GM08714 (cell line): ENCODE data around the gene SLC25A39.
"Not testable (repeated sequence)": the region's sequence is repeated elsewhere in the genome, so short reads cannot be mapped to it uniquely, and the experiment has no call there.

Source experiments
- H3K4me3 ChIP-seq: fragments of 200-500 bp; sonication (Bioruptor generic); 2 replicates; pipeline ENCODE4 v1.5.1; 2014; ENCODE audit warnings: mild to moderate bottlenecking, low read length, inconsistent platforms
- ZNF274 ChIP-seq: IDR thresholded peaks from 2 replicates; pipeline ENCODE4 v1.6.1; 2012; ENCODE audit warnings: mild to moderate bottlenecking, low read depth, low read length

SLC25A39 gene

DNA sequence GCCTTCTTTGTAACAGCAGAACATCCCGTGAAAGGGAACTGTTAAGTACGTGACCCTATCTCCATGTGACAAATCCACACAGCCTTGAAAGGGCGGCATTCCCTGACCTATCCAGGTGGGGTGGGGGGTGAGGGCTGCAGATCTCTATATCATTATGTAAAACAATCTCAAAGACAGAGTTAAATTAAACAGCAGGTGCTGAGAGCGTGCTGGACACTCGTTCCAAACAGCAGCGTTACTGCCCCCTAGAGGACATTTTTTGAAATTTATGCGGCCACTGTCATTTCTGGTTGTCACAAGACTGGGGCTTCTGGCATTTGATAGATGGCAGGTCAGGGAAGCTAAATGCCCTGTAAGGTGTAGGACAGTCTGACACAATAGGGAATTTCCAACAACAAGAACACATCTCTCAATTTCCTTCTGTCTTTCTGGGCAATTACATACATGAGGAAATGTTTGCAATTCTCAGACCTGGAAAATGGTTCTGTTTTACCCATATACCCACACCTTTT lies 6.7 kb upstream of the SLC25A39 start:
- no peak overlapping the region for H3K4me3 ChIP-seq
- no peak for TF ChIP-seq ZNF274

DNA sequence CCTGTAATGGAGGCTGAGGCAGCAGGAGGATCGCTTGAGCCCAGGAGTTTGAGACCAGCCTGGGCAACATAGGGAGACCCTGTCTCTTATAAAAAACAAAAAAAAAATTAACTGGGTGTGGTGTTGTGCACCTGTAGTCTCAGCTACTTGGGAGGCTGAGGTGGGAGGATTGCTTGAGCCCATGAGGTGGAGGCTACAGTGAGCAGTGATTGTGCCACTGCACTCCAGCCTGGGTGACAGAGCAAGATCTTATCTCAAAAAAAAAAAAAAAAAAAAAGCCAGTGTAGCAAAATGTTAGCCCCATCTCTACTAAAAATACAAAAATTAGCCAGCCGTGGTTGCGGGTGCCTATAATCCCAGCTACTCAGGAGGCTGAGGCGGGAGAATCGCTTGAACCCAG lies 5.6 kb upstream of the SLC25A39 start:
- not testable (repeated sequence) for H3K4me3 ChIP-seq

- not testable (repeated sequence) for H3K4me3 ChIP-seq
Measured at GRCh38 chr17:44329516-44329915, 4.9 kb upstream of the SLC25A39 start.

DNA sequence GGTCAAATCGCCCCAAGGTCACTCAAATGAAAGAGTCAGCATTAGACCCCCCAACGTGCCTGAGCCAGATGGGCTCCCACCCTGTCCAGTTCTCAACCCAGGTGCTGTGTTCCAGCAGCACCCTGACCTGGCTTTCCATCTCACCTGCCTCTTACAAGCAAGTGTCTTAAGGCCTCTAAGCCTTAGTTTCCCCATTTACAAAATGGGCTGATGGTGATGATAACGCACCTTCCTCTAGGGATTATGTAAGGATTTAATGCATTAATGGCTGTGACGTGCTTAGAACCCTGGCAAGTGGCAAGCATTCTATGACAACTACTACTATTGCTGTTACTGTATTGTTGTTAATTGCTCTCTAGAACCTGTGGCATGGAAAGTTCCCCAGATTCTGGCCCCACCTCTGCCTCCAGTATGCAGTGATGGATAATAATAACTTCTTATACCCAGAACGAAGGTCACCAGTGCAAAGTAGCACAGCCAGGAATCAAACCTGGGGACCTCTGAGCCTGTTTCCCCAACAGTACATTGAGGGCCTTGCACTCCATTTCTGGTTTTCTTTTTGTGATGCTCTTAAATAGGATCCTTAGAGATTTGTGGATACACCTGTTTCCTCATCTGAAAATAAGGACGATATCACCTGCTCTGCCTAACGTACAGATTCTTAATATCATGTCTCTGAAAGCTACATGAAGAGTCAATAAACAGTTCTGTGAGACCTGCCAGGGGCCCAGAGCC lies 3.3 kb upstream of the SLC25A39 start:
- no peak for TF ChIP-seq ZNF274
- H3K4me3 ChIP-seq = no peak overlapping the region

DNA sequence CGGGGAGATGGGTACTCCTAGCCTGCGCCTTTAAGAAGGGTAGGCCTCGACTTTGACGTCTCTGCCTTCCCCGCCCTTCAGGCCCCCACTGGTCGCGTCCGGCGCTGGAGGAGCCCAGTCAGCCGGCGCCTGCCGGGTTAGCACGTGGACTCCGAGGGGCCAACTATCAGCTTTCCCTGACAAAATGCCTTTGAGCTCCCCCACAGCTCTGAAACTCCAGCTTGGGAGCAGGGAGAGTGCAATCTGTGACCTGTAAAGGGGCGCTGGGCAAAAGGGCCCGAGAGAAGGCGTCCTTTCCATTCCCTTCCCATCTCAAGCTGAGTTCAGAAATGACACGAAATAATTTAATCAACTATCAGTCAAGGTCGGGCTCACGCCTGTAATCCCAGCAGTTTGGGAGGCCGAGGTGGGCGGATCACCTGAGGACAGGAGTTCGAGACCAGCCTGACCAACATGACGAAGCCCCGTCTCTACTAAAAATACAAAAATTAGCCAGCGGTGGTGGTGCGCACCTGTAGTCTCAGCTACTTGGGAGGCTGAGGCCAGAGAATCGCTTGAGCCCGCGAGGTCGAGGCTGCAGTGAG lies 2.3 kb upstream of the SLC25A39 start:
- H3K4me3 ChIP-seq = peak overlapping the region; percentile 23; the same call in 1 of the 2 replicates
- no peak for TF ChIP-seq ZNF274

DNA sequence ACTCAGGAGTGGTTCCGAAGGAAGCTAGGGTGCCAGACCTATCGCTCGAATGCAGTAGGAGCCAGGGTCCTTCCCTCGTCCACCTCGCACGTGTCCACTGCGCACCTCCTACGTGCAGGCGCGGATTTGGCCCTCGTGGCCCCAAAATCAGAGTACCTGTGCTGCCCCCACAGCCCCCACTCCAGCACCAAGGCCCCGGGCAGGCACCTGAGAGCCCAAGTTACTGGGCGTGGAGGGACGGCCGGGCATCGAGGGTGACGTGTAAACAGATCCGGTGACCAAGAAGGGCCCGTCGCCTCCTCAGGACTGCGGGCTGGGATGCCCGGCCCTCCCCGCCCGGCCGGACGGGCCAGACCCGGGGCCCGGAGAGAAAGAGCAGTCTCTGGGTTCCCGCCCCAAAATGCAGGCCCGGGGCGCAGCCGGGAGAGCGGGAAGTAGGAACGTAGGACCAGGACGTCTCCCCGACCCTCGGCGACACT lies 492 bp downstream of the SLC25A39 start:
- peak overlapping the region; percentile 73 for H3K4me3 ChIP-seq
- no peak for TF ChIP-seq ZNF274

- TF ChIP-seq ZNF274 = no peak
- peak overlapping the region; percentile 73 for H3K4me3 ChIP-seq
Measured at GRCh38 chr17:44323359-44324091, 1.1 kb downstream of the SLC25A39 start.

GRCh38 chr17:44322236-44322895 lies 2.3 kb downstream of the SLC25A39 start:
- no peak overlapping the region for H3K4me3 ChIP-seq
- no peak for TF ChIP-seq ZNF274

- no peak overlapping the region for H3K4me3 ChIP-seq
- no peak for TF ChIP-seq ZNF274
Measured at GRCh38 chr17:44321246-44322120, 3.1 kb downstream of the SLC25A39 start.

GRCh38 chr17:44320066-44320465 lies 4.6 kb downstream of the SLC25A39 start:
- H3K4me3 ChIP-seq = no peak overlapping the region
- TF ChIP-seq ZNF274 = no peak

GRCh38 chr17:44318077-44318892 lies 6.3 kb downstream of the SLC25A39 start:
- TF ChIP-seq ZNF274 = no peak
- H3K4me3 ChIP-seq = no peak overlapping the region

DNA sequence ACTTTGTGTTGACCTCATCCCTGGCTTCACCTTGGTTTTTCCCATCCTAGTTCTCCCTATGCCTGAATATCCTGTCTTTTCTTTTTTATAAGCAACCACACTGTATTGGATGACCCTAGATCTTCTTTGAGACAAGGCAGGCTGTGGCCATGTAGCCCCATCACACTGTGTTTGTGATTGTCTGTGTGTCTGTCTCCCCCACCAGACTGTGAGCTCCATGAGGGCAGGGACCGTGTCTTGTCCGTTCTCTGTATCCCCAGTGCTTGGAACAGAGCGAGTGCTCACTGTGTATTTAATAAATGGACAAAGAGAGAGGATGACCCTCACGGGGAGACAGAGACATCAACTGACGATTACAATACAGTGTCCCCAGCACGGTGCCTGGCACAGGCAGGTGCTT lies 7.1 kb downstream of the SLC25A39 start:
- H3K4me3 ChIP-seq = no peak overlapping the region
- no peak for TF ChIP-seq ZNF274
